GM19351 (cell line): Measurements from ENCODE around the gene GIT1.

Experiments
- ATAC-seq: cut with Tn5 transposase; IDR thresholded peaks from one replicate; pipeline ENCODE4 v1.9.1; 2021; ENCODE audit warnings: mild to moderate bottlenecking, moderate library complexity; ENCODE audit not compliant: unreplicated experiment

GIT1 gene

DNA sequence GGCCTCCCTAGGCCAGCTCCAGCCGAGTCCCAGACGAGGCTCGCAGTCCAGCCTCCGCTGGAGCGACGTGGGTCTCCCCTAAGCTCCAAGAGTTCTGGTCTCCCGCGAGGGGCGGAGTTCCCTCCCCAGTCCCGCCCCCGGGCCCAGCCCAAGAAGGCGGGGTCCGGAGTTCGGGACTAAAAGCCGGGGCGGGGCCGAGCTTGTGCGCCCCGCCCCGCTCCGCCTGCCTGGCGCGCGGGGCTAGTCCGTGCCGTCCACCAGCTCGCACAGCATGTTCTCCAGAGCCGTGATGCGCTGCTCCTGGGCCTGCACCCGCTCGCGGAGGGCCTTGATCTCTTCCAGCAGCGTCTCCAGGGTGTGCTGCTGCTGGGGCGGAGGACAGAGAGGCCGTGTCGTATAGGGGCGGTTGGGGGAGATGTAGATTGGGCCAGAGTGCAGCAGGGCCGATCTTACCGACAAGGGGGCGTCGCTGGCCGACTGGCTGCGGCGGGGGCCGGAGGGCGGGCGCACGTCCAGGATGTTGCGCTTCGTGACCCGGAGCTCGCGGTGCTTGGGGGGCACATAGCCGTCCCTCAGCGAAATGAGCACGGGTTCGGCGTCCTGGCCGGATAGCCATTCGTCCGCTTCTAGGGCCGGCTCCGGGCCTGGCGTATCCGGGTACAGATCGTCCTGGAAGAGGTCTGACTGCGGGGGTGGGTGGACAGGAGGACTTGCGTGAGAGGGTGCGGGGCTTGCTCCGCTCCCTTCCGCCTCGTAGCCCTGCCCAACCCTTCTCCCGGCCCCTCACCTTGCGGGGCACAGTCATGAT lies 26.2 kb upstream of the GIT1 start:
- peak; percentile 54 for ATAC-seq

DNA sequence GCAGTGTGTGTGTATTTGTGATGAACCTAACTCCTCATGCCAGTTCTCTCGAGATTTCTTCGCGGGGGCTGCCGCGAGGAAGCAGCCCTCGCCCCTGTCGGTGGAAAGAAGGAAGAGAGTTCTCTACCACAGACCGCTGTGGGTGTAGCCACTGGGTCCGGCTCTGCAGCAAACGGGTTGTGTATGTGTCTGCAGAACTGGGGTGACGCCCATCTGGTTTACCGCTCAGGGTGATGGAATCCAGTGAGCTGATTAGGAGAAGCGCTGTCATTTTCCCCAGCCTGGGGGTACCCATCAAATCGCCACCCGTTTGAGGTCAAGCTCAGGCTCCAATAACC lies 25.6 kb upstream of the GIT1 start:
- no peak for ATAC-seq

DNA sequence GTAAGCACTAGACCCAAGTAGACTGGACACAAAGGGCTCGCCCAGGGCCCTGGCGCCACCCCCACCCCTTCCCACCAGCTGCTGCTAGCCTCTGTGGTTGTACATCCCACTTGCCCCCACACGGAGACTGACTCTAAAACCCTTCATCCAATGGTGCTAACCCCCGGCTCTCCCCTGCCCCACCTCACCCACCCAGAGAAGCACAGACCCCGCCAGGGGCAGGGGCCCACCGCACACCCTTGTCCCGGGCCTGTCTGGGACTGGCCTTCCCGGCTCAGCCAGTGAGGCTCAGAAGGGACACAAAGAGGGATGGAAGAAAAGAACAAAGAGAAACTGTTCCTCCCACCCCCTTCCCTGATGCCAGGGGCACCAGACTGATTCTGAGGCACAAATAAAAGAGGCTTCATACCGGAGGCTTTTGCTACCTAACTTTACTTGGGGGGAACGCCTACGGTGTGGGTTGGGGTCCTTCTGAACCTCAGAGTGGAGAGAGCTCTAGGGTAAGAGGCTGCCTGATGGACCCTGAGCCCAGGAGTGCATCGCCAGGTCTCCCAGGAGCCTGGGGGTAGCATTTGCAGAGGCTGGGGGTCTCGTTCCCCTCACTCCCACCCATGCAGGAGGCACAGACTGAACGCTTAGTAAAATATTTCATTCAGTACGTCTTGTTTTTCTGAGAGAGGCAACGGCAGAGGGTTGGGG lies 25.1 kb upstream of the GIT1 start:
- ATAC-seq: no peak

DNA sequence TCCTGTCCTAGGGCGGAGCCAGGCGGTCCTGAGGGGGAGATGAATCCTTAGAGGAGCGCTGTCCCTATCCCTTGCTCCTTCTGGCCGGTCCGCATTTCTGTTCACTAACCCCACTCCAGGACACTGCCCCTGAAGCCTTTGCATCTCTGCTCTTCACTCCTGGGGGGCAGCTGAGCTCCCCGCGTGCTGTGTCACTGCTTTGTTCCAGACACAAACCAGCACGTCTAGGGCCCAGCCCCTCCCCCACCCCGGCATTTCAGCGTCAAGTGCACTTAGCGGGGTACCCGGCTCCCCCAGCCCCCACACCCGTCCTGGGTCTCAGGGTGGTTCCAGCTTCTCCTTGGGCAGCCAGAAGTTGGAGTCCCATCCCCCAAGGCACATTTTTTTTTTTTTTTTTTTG lies 24.4 kb upstream of the GIT1 start:
- no peak for ATAC-seq

DNA sequence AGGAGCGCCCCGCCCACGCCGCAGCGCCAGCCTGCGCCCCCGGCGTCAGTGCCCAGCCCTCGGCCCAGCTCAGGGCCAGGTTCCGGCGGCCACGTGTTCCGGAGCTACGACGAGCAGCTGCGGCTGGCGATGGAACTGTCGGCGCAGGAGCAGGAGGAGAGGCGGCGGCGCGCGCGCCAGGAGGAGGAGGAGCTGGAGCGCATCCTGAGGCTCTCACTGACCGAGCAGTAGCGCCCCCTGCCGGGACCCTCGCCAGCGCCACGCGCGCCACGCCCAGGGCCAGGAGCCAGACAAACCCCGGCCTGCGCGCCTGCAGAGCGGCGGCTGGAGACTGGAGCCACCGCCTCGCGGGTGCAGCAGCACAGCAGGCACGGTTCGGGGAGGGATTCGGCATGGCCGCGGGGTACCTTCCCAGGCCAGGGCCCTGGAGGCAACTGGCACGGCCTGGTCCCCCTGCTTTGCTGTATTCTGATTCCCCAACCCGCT lies 23.9 kb upstream of the GIT1 start:
- ATAC-seq: no peak

DNA sequence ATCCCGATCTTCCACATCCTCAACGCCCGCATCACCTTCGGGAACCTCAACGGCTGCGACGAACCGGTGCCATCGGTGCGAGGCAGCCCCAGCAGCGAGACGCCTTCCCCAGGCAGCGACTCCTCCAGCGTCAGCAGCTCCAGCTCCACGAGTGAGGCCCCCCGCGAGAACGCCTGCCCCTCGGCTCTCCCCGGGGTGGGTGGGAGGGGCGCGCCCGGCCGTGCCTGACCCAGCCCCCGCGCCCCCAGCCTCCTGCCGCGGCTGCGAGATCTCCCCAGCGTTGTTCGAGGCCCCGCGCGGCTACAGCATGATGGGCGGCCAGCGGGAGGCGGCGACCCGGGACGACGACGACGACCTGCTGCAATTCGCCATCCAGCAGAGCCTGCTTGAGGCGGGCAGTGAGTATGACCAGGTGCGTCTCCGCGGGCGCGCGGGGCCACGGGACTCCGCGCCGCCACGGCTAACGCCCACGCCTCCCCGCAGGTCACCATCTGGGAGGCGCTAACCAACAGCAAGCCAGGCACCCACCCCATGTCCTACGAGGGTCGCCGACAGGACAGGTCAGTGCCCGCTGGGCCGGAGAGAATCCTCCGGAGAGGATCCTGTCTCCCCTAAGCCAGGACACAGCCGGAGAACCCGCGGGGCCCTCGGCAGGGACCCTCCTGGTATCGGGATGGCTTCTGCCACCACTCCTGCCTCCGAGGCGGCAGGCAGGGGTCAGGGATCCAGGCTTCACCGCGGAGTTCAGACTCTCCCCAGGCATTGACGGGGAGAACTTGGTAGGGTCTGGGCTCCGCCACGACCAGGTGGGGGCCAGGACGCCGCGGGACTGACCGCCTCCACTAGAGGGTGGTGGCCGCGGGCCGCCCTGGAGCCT lies 23.2 kb upstream of the GIT1 start:
- no peak for ATAC-seq

DNA sequence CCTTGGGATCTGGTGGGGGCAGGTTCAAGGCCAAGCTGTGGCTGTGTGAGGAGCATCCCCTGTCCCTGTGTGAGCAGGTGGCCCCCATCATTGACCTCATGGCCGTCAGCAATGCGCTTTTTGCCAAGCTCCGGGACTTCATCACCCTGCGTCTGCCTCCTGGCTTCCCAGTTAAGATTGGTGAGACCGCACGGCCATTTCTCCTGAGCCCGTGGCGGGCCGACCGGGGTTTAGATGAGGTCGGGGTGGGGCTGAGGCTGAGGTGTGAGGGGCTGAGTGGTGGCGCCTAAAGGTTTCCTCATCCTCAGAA lies 22.6 kb upstream of the GIT1 start:
- no peak for ATAC-seq

DNA sequence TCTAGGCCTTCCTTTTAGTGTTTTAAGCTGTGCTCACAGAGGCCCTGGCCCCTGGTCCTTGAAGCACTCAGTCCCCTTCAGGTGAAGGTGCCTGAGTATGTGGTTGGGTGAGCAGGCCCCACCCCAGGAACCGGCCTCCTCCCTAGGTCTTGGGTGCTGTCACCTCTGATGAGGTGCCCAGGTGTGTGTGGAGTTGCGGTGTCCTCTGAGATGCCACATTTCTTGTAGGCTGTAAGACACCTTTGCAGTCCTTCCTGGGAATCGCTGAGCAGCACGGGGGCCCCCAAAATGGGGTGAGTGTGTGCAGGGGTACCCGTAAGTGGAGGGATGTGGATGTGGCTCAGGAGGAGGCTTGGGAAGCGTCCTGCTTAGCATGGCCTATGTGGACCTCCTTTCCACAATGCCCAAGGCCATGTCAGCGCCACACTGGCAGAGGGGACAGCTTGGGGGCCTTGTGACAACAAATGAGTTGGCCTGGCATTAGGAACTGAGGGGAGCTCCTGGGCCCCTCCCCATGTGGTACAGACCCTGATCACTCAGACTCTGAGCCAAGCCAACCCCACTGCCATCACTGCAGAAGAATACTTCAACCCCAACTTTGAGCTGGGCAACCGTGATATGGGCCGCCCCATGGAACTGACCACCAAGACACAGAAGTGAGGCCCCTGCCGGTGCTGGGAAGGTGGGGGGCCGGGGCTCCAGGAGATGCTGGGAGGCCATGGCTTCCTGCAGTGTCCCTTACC lies 22.1 kb upstream of the GIT1 start:
- no peak for ATAC-seq

DNA sequence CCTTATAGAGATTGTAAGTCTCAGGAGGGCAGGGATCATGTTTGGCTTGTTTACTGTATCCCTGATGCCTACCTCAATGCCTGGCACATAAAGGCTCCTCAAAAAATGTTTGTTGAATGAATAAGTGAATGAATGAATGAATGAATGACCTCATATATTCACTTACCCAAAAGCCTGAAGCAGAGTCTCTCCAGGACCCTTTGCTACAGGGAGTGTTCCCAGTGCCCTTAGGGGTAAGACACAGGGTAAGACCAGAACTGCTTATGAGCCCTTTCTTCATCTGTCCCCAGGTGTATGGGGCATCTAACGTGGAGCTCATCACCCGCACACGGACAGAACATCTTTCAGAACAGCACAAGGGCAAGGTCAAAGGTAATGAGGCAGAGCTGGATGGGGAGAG lies 20.9 kb upstream of the GIT1 start:
- ATAC-seq: no peak

DNA sequence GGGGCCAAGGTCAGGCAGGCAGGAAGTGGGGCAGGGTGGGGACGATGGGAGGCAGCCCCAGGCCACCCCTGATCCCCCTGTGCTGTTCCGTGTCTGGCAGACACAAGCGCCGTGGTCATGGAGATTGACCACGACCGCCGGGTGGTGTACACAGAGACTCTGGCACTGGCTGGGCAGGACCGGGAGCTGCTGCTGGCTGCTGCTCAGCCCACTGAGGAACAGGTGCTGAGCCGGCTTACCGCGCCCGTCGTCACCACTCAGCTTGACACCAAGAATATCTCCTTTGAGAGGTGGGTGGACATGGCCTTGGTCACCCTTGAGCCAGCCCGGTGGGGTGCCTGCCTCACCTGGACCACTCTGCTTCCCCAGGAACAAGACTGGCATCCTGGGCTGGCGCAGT lies 19.5 kb upstream of the GIT1 start:
- ATAC-seq: no peak

DNA sequence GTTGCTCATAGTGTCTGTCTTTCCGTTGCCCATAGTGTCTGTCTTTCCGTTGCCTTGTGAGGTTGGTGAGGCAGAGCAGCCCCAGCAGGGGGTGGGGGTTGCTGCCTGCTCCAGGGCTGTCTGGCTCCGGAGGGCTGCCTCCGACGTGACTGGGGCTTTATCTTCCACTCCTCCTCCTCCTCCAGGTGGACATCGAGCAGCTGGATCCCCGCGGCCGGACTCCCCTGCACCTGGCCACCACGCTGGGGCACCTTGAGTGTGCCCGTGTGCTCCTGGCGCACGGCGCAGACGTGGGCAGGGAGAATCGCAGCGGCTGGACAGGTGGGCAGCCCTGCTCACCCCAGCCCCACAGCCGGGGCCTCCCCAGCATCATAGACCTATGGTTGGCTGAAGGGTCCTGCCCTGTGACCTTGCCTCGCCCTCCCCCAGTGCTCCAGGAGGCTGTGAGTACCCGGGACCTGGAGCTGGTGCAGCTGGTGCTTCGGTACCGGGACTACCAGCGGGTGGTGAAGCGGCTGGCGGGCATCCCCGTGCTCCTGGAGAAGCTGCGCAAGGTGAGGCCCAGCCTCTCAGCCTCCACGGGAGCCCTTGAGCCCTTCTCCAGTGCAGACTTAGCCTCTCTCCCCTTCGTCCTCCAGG lies 18.2 kb upstream of the GIT1 start:
- ATAC-seq: no peak

DNA sequence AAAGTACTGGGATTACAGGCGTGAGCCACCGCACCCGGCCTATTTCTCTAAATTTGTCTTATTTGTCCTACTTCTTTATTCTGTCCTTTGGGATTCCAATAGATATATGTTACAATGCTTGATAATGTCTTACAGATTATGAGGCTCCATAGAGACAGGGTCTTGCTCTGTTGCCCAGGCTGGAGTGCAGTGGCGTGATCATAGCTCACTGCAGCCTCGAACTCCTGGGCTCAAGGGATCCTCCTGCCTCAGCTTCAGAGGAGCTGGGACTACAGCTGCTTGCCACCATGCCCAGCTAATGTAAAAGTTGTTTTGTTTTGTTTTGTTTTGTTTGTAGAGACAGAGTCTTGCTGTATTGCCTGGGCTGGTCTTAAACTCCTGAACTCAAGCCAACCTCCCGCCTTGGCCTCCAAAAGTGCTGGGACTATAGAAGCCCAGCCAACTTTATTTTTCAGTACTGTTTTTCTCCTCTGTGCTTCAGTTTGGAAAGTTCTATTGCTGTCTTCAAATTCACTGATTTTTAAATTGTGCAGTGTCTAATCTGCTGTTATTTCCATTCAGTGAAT lies 13.7 kb upstream of the GIT1 start:
- no peak for ATAC-seq

DNA sequence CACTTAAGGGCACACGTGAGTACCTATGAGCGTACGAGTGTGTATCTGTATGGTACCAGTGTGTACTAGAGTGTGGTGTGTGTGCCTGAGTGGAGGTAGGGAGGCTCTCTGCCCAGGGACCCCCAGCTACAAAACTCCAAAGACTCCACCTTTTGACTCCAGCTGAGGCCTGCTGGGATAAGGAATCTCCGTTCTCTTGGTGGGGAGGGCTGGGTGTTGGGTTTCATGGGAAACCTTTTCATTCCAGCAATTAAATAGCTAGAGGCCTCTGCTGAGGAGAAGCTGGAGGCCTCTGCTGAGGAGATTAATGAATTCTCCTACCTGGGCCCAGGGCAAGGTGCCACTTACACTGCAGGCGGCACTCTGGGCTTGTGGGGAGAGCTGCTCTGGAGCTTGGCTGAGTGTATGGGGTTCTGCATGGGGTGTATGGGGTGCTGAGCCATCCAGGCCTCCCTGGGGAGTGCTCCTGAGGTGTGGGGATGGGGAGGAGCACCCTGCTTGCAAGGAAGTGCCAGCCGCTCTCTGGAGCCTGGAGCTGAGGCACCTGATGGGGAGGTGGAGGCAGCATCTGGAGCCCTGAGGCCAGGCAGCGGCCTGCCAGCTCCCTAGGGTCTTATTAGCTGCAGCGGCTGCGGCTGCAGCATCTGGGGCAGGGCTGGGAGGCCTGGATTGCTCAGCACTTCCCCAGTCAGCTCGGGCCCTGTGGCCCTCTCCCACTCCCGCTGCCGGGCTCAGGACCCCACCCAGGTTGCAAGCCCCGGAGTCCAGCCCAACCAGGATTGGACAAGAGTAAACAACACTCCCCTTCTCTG lies 8.1 kb upstream of the GIT1 start:
- no peak for ATAC-seq

DNA sequence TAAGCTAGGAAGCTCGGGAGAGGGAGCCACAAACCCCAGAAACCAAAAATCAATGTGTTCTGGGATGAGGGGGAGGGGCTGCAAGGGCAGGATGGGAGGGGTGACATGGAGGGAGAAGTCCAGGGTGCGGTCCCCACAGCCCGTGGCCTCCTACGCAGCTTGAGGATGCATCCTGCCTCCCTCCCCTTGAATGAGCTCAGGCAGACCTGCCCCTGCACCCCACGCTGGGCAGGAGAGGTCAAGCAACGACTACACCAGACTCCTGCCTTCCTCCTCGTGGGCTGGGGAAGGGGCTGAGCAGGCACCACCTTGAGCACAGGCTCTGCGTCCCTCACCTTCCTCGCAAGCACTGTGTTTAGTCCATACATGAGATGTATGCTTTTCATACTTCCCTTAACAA lies 7.4 kb upstream of the GIT1 start:
- ATAC-seq: no peak

DNA sequence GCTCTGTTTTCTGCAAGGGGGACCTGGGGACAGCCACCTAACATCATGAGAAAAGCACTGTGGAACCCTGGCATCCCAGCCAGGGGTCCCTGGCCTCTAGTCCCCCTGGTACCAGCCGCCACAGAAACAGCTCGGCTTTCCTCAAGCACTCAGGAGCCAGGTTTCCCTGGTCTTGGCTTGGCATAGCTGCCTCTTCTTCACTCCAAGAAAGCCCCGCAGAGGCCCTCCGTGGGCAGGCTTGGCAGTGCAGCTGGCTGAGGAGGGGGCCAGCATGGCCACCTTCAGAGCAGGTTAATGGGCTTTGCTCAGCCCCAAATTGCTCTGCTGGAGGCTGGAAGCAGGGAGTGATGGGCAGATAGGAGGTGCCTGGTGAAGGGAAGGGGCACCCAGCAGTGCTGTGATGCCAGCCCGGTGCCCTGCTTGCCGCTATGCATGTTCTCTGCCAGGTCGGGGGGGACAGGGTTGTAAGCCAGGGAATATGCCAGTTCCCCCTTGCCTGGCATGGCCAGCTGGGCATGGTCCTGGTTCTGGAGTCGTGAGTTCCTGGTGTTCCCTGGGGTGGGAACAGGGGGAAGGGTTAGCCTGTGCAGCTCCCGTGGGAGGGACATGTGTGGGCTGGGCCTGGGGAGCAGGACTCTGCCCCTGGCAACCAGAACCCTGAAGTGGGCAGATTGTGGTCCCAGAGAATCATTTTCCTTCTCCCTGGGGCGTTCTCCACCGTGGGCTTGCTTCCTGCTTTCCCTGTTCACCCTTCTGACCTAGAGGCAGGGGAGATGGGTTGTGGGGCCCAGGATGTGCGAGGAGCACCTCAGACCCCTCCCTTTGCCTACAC lies 6.7 kb upstream of the GIT1 start:
- ATAC-seq: no peak

DNA sequence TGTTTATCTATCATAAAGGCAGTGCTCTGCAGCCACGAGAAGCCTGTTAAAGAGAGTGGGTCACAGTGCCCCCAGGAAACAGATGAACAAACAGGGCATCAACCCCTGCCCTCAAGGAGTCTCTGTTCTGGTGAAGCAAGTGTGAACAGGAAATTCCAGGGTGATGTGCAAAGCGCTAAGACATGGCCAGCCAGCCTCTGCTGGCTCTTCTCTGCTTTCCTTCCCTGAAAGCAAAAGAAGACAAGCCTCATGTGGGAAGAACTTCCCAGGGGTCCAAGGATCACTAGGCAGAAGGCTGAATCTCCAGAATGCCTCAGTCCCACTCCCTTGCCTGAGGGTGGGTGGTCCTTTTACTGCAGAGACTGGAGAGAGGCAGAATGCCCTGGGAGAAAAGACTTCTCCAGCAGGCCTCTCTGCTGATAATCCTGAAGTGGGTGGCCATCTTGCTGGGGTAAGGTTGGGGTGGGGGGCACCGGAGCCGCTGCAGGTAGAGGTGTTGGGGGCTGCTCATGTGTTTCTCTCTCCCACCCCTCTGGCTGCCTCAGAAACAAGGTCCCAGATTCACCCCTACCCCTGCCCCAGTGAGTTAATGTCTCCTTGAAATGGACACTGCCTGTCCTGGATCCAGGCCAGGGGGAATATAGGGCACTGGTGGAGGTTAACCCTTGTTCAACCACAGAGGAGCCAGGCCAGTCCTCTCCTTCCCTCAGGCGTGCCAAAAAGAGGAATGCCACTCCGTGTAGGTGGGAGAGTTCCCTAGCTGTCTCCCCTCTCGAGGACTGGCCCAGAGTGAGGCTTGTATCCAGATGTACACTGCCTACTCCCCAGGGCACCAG lies 5.9 kb upstream of the GIT1 start:
- no peak for ATAC-seq

DNA sequence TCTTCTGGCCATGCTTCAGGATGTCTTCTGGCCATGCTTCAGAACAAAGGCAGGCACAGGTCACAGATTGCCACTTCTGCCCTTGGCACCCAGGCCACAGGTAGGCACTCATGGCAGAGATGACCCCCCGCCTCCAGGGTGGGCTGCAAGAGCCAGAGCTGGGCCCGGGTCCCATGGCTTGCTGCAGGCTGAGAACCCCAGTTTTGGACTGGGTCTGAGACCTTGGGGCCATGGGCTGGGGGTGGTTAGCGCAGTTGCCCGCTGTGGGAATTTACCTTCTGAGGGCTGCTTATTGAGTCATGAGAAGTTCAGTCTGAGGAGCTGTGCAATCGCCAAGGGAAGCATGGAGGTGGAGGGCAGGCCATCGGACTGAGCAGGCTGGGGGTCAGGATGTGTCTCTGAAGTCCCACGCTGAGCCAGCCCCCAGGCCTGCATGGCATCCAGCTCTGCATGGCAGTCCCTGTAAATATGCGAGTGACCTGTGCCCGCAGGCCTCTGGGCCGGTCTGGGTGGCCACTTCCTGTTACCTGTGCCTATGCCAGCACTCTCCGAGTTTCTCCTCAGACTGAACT lies 5.2 kb upstream of the GIT1 start:
- no peak for ATAC-seq
